ENCODE results near the gene CFAP54.

GRCh38 chr12:96882862-96883261 is 393.5 kb downstream of the CFAP54 start:
- TF ChIP-seq CTCF (IDR thresholded peaks at IDR 0.05; ENCODE audit: extremely low read depth in 1 of 2, insufficient read depth in 1 of 2, low read depth in 1 of 2, low read length in 2 of 2) (no peak), MAX (IDR thresholded peaks at IDR 0.05; ENCODE audit: insufficient read depth, insufficient read length) (no peak), EZH2 (IDR thresholded peaks at IDR 0.05; ENCODE audit: borderline replicate concordance, low read depth, low read length, severe bottlenecking) (no peak), POLR2A (IDR thresholded peaks at IDR 0.05; ENCODE audit: low read depth, low read length) (no peak), POLR2AphosphoS5 (IDR thresholded peaks at IDR 0.05; ENCODE audit: insufficient read depth, low read depth, low read length) (no peak), MYC (IDR thresholded peaks at IDR 0.05; ENCODE audit: low read depth, low read length) (no peak), GATA2 (IDR thresholded peaks at IDR 0.05; ENCODE audit: insufficient read depth, insufficient read length, low read depth, low read length) (no peak), FOS (IDR thresholded peaks at IDR 0.05; ENCODE audit: borderline replicate concordance, insufficient read depth, low read length) (peak; percentile 75)

All from endothelial cell of umbilical vein (primary cell).